Iris pigment epithelial cell (primary cell): ENCODE data around the gene ERICH6B.

ENCODE experiments used
- DNase-seq: peaks from one replicate; pipeline ENCODE4 v3.0.0-alpha.2; 2011; ENCODE audit warnings: low read depth

ERICH6B gene

GRCh38 chr13:45601680-45602079 is 13.9 kb downstream of the ERICH6B start:
- no peak for DNase-seq

GRCh38 chr13:45598597-45598996 is 16.9 kb downstream of the ERICH6B start:
- DNase-seq: no peak

- DNase-seq: no peak
Observed at GRCh38 chr13:45596800-45597475, 18.6 kb downstream of the ERICH6B start.

GRCh38 chr13:45595965-45596364 is 19.6 kb downstream of the ERICH6B start:
- DNase-seq: peak; percentile 14

- DNase-seq: no peak
Observed at GRCh38 chr13:45594764-45595163, 20.8 kb downstream of the ERICH6B start.

GRCh38 chr13:45594227-45594626 is 21.3 kb downstream of the ERICH6B start:
- DNase-seq: no peak

- DNase-seq: no peak
Observed at GRCh38 chr13:45592758-45593157, 22.8 kb downstream of the ERICH6B start.

GRCh38 chr13:45590066-45590465 is 25.5 kb downstream of the ERICH6B start:
- no peak for DNase-seq

GRCh38 chr13:45587897-45588296 is 27.6 kb downstream of the ERICH6B start:
- no peak for DNase-seq

GRCh38 chr13:45584816-45585215 is 30.7 kb downstream of the ERICH6B start:
- no peak for DNase-seq

- DNase-seq: no peak
Observed at GRCh38 chr13:45582408-45583076, 33.0 kb downstream of the ERICH6B start.

GRCh38 chr13:45576466-45576865 is 39.1 kb downstream of the ERICH6B start:
- DNase-seq: no peak

- no peak for DNase-seq
Observed at GRCh38 chr13:45575830-45576180, 39.7 kb downstream of the ERICH6B start.

- no peak for DNase-seq
Observed at GRCh38 chr13:45575146-45575829, 40.3 kb downstream of the ERICH6B start.

- no peak for DNase-seq
Observed at GRCh38 chr13:45565331-45565730, 50.2 kb downstream of the ERICH6B start.

GRCh38 chr13:45564133-45564776 is 51.3 kb downstream of the ERICH6B start:
- DNase-seq: peak; percentile 79

- DNase-seq: no peak
Observed at GRCh38 chr13:45554604-45555109, 60.9 kb downstream of the ERICH6B start.

GRCh38 chr13:45548281-45548680 is 67.3 kb downstream of the ERICH6B start:
- DNase-seq: no peak

- no peak for DNase-seq
Observed at GRCh38 chr13:45546410-45546765, 69.2 kb downstream of the ERICH6B start.

GRCh38 chr13:45545686-45546409 is 69.7 kb downstream of the ERICH6B start:
- DNase-seq: no peak

GRCh38 chr13:45544520-45544919 is 71.0 kb downstream of the ERICH6B start:
- no peak for DNase-seq

GRCh38 chr13:45542878-45543277 is 72.7 kb downstream of the ERICH6B start:
- no peak for DNase-seq
